BLaER1 treated with 17β-estradiol and CSF1 and Interleukin-3, amounts not matched to agents 10 nM and 100 nM (cell line): ENCODE data around the gene CAV2.

Experiments used
- H3K27ac ChIP-seq, 11 experiments: shearing (Covaris generic); formaldehyde crosslinking; 2 replicates each; pipeline ENCODE4 v1.8.1; 2022
- H3K27me3 ChIP-seq, 11 experiments: shearing (Covaris generic); formaldehyde crosslinking; 2 replicates each; pipeline ENCODE4 v1.8.1; 2022
- H3K36me3 ChIP-seq, 11 experiments: shearing (Covaris generic); formaldehyde crosslinking; 2 replicates each; pipeline ENCODE4 v1.8.1; 2022
- H3K4me1 ChIP-seq, 10 experiments: shearing (Covaris generic); formaldehyde crosslinking; 2 replicates each; pipeline ENCODE4 v1.8.1; 2022
- H3K4me2 ChIP-seq, 11 experiments: shearing (Covaris generic); formaldehyde crosslinking; 2 replicates each; pipeline ENCODE4 v1.8.1; 2022
- H3K4me3 ChIP-seq, 10 experiments: shearing (Covaris generic); formaldehyde crosslinking; 2 replicates each; pipeline ENCODE4 v1.8.1; 2022
- H3K9ac ChIP-seq, 11 experiments: shearing (Covaris generic); formaldehyde crosslinking; 2 replicates each; pipeline ENCODE4 v1.8.1; 2022
- H3K9me3 ChIP-seq, 11 experiments: shearing (Covaris generic); formaldehyde crosslinking; replicated peaks in 1 of 11; 2 replicates each; pipeline ENCODE4 v1.8.1; 2022
- H4K20me1 ChIP-seq, 11 experiments: shearing (Covaris generic); formaldehyde crosslinking; 2 replicates each; pipeline ENCODE4 v1.8.1; 2022
- Cebpa-rat ChIP-seq, 11 experiments: shearing (Covaris generic); IDR thresholded peaks; 2 replicates each; pipeline ENCODE4 v1.8.1; 2022

Gene CAV2

GRCh38 chr7:116499168-116500077 is at the start of gene CAV2:
TSS of gene CAV2 (plus strand) at chr7:116499738. CDS start at chr7:116499782, 44 bp downstream.
- Histone ChIP-seq H3K4me3 (no peak within 1 kb of the TSS), H3K4me2 (no peak within 1 kb of the TSS), H3K4me1 (no peaks in the 10 kb centered on the region), H3K27me3 (no peaks in the 10 kb centered on the region), H3K27ac (no peak within 1 kb of the TSS), H4K20me1 (no peaks in the 10 kb centered on the region), H3K9ac (no peak within 1 kb of the TSS), H3K36me3 (no peaks in the 10 kb centered on the region), H3K9me3 (peaks cover 4 to 19% (median 12%) of the 10 kb centered on the region in 11 experiments; a peak in 17 of 22 replicates)
- TF ChIP-seq Cebpa-rat (IDR thresholded peaks at IDR 0.05): no peak

GRCh38 chr7:116449950-116450349 is 49.6 kb upstream of the CAV2 start:
- no peak overlapping the region for H3K4me3 ChIP-seq
- peaks cover 0 to 5% (median 0%) of the 10 kb centered on the region in 10 experiments; a peak in 3 of 20 replicates for H3K4me1 ChIP-seq
- H3K27me3 ChIP-seq: no peaks in the 10 kb centered on the region
- TF ChIP-seq Cebpa-rat (IDR thresholded peaks at IDR 0.05): no peak
- no peaks in the 10 kb centered on the region for H3K36me3 ChIP-seq
- no peak overlapping the region for H3K4me2 ChIP-seq
- no peak overlapping the region for H3K9ac ChIP-seq
- H3K9me3 ChIP-seq: no peaks in the 10 kb centered on the region
- no peaks in the 10 kb centered on the region for H4K20me1 ChIP-seq
- H3K27ac ChIP-seq: no peak overlapping the region

GRCh38 chr7:116451957-116452729 is 47.4 kb upstream of the CAV2 start:
- Histone ChIP-seq H3K4me2 (no peak overlapping the region), H3K4me3 (no peak overlapping the region), H3K27ac (no peak overlapping the region), H3K4me1 (no peaks in the 10 kb centered on the region), H3K27me3 (no peaks in the 10 kb centered on the region), H3K9me3 (no peaks in the 10 kb centered on the region), H4K20me1 (no peaks in the 10 kb centered on the region), H3K36me3 (no peaks in the 10 kb centered on the region), H3K9ac (no peak overlapping the region)
- no peak for TF ChIP-seq Cebpa-rat (IDR thresholded peaks at IDR 0.05)

- H3K27ac ChIP-seq: no peak overlapping the region
- H3K4me1 ChIP-seq: no peaks in the 10 kb centered on the region
- H3K9ac ChIP-seq: no peak overlapping the region
- no peak overlapping the region for H3K4me2 ChIP-seq
- H3K36me3 ChIP-seq: no peaks in the 10 kb centered on the region
- H4K20me1 ChIP-seq: no peaks in the 10 kb centered on the region
- H3K9me3 ChIP-seq: no peaks in the 10 kb centered on the region
- no peak for TF ChIP-seq Cebpa-rat (IDR thresholded peaks at IDR 0.05)
- H3K27me3 ChIP-seq: no peaks in the 10 kb centered on the region
- no peak overlapping the region for H3K4me3 ChIP-seq
Observed at GRCh38 chr7:116454377-116454776, 45.2 kb upstream of the CAV2 start.

- no peak for TF ChIP-seq Cebpa-rat (IDR thresholded peaks at IDR 0.05)
- Histone ChIP-seq H3K36me3 (no peaks in the 10 kb centered on the region), H4K20me1 (no peaks in the 10 kb centered on the region), H3K4me1 (no peaks in the 10 kb centered on the region), H3K27ac (no peak overlapping the region), H3K27me3 (no peaks in the 10 kb centered on the region), H3K4me3 (no peak overlapping the region), H3K9ac (no peak overlapping the region), H3K9me3 (no peaks in the 10 kb centered on the region), H3K4me2 (no peak overlapping the region)
Observed at GRCh38 chr7:116455009-116455408, 44.5 kb upstream of the CAV2 start.

GRCh38 chr7:116455499-116455898 is 44.0 kb upstream of the CAV2 start:
- no peaks in the 10 kb centered on the region for H3K4me1 ChIP-seq
- H3K36me3 ChIP-seq: no peaks in the 10 kb centered on the region
- no peaks in the 10 kb centered on the region for H3K27me3 ChIP-seq
- H3K4me3 ChIP-seq: no peak overlapping the region
- no peak overlapping the region for H3K9ac ChIP-seq
- no peak overlapping the region for H3K27ac ChIP-seq
- TF ChIP-seq Cebpa-rat (IDR thresholded peaks at IDR 0.05): no peak
- no peaks in the 10 kb centered on the region for H4K20me1 ChIP-seq
- H3K9me3 ChIP-seq: no peaks in the 10 kb centered on the region
- H3K4me2 ChIP-seq: no peak overlapping the region

GRCh38 chr7:116461500-116461899 is 38.0 kb upstream of the CAV2 start:
- H3K4me3 ChIP-seq: no peak overlapping the region
- no peak overlapping the region for H3K9ac ChIP-seq
- H3K4me1 ChIP-seq: no peaks in the 10 kb centered on the region
- TF ChIP-seq Cebpa-rat (IDR thresholded peaks at IDR 0.05): no peak
- no peaks in the 10 kb centered on the region for H4K20me1 ChIP-seq
- H3K27me3 ChIP-seq: no peaks in the 10 kb centered on the region
- H3K36me3 ChIP-seq: no peaks in the 10 kb centered on the region
- H3K9me3 ChIP-seq: no peaks in the 10 kb centered on the region
- H3K27ac ChIP-seq: no peak overlapping the region
- H3K4me2 ChIP-seq: no peak overlapping the region

- no peaks in the 10 kb centered on the region for H3K9me3 ChIP-seq
- H3K4me1 ChIP-seq: peaks cover 0 to 5% (median 0%) of the 10 kb centered on the region in 10 experiments; a peak in 1 of 20 replicates
- no peaks in the 10 kb centered on the region for H3K36me3 ChIP-seq
- H3K27me3 ChIP-seq: no peaks in the 10 kb centered on the region
- TF ChIP-seq Cebpa-rat (IDR thresholded peaks at IDR 0.05): no peak
- no peaks in the 10 kb centered on the region for H4K20me1 ChIP-seq
- no peak overlapping the region for H3K27ac ChIP-seq
- H3K9ac ChIP-seq: no peak overlapping the region
- no peak overlapping the region for H3K4me2 ChIP-seq
- H3K4me3 ChIP-seq: no peak overlapping the region
Observed at GRCh38 chr7:116463956-116464355, 35.6 kb upstream of the CAV2 start.

- no peak for TF ChIP-seq Cebpa-rat (IDR thresholded peaks at IDR 0.05)
- no peak overlapping the region for H3K4me2 ChIP-seq
- no peak overlapping the region for H3K4me3 ChIP-seq
- no peaks in the 10 kb centered on the region for H3K9me3 ChIP-seq
- H3K9ac ChIP-seq: no peak overlapping the region
- H3K27me3 ChIP-seq: no peaks in the 10 kb centered on the region
- H3K27ac ChIP-seq: no peak overlapping the region
- no peaks in the 10 kb centered on the region for H4K20me1 ChIP-seq
- peaks cover 0 to 5% (median 0%) of the 10 kb centered on the region in 10 experiments; a peak in 1 of 20 replicates for H3K4me1 ChIP-seq
- no peaks in the 10 kb centered on the region for H3K36me3 ChIP-seq
Observed at GRCh38 chr7:116464375-116464774, 35.2 kb upstream of the CAV2 start.
